Left lung (tissue), 10 donors: ENCODE results near the gene ZNF628. TPM values are rescaled to one million over a fixed set of nuclear protein-coding genes. Genes with fewer than 3 reads are reported as not detected.

Experiments
- ATAC-seq: fragments of 200-7000 bp; cut with Tn5 transposase; one replicate; pipeline ENCODE4 v1.9.1; 2020; ENCODE audit warnings: moderate library complexity
- DNase-seq, 4 donors: peaks; one replicate each; pipeline ENCODE4 v3.0.0-alpha.2; 2013 to 2020
- H3K27ac ChIP-seq, 2 donors: fragments of 200-600 bp; sonication (generic) in 1 of 2; one replicate each; pipeline versions ENCODE4 v1.5.0 to v1.8.0; 2020 to 2021
- H3K27me3 ChIP-seq, 2 donors: fragments of 200-600 bp; sonication (generic) in 1 of 2; one replicate each; pipeline versions ENCODE4 v1.5.0 to v1.8.0; 2020 to 2021
- H3K36me3 ChIP-seq, 2 donors: fragments of 200-600 bp; sonication (generic) in 1 of 2; one replicate each; pipeline versions ENCODE4 v1.5.0 to v1.8.0; 2020 to 2021
- H3K4me1 ChIP-seq, 2 donors: fragments of 200-600 bp; one replicate each; pipeline ENCODE4 v1.8.0; 2021
- H3K4me3 ChIP-seq, 2 donors: fragments of 200-600 bp; sonication (generic) in 1 of 2; one replicate each; pipeline versions ENCODE4 v1.5.0 to v1.8.0; 2020 to 2021; ENCODE audit warnings: mild to moderate bottlenecking in 1 of 2
- H3K9me3 ChIP-seq, 2 donors: fragments of 200-600 bp; sonication (generic) in 1 of 2; one replicate each; pipeline versions ENCODE4 v1.5.0 to v1.8.0; 2020 to 2021
- intact Hi-C, 2 donors: fragments of 100-400 bp; cut with DNase I; formaldehyde crosslinking; loops; one replicate each; pipeline versions ENCODE4 v1.11.2 to v1.14.2; 2022
- polyA plus RNA-seq, 6 donors: library from polyadenylated mRNA; unstranded; fragments of 120-200 nt; gene quantifications; one replicate each; pipeline ENCODE4 v1.2.1, GENCODE V29; 2013; ENCODE audit not compliant: insufficient read length in 6 of 6
- total RNA-seq, 2 donors: library from RNA; stranded (reverse); fragmentation: NEBNext Ultra II Directional; extraction: Animal tissue kit (Norgen Biotek cat#: 25700); gene quantifications; one replicate each; pipeline ENCODE4 v1.2.1, GENCODE V29; 2021
- TF ChIP-seq, protein P1 (sequence below), 2 donors: fragments of 200-600 bp; sonication (generic) in 1 of 2; IDR thresholded peaks; one replicate each; pipeline versions ENCODE4 v1.5.0 to v1.8.0; 2021; ENCODE audit warnings: antibody characterized with exemption in 2 of 2
- donor health status: DM: no; HTN: yes; CAD: no.
- donor health status: DM: no; HTN: no; CAD: no.

The ZNF628 gene
- total and polyA plus RNA-seq, 8 donors = 1.6 to 9.5 (median 3.7) TPM

DNA sequence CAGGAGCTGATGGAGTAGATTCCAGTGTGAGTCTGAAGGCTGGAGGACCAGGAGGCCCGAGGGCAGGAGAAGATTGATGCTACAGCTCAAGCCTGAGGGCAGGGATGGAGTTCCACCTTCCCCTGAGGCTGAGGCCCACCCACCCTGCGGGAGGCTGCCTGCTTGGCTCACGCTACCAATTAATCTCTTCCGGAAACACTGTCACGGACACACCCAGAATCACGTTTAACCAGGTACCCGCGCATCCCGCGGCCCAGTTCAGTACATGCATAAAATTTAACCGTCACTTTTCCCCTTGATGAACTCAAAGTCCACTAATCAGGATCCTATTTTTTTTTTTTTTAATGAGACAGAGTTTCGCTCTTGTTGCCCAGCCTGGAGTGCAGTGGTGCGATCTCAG, 5.2 kb upstream of the ZNF628 start:
- intact Hi-C loops = no loop called here
- no peak for DNase-seq
- H3K36me3 ChIP-seq = no peaks in the 10 kb centered on the region
- H3K27me3 ChIP-seq = no peaks in the 10 kb centered on the region
- TF ChIP-seq, protein P1, sequence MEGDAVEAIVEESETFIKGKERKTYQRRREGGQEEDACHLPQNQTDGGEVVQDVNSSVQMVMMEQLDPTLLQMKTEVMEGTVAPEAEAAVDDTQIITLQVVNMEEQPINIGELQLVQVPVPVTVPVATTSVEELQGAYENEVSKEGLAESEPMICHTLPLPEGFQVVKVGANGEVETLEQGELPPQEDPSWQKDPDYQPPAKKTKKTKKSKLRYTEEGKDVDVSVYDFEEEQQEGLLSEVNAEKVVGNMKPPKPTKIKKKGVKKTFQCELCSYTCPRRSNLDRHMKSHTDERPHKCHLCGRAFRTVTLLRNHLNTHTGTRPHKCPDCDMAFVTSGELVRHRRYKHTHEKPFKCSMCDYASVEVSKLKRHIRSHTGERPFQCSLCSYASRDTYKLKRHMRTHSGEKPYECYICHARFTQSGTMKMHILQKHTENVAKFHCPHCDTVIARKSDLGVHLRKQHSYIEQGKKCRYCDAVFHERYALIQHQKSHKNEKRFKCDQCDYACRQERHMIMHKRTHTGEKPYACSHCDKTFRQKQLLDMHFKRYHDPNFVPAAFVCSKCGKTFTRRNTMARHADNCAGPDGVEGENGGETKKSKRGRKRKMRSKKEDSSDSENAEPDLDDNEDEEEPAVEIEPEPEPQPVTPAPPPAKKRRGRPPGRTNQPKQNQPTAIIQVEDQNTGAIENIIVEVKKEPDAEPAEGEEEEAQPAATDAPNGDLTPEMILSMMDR (IDR thresholded peaks at IDR 0.05) = no peak
- ATAC-seq = no peak
- no peak overlapping the region for H3K4me3 ChIP-seq
- H3K4me1 ChIP-seq = peaks cover 0 to 15% of the 10 kb centered on the region in 2 donors
- no peaks in the 10 kb centered on the region for H3K9me3 ChIP-seq
- H3K27ac ChIP-seq = no peak overlapping the region

DNA sequence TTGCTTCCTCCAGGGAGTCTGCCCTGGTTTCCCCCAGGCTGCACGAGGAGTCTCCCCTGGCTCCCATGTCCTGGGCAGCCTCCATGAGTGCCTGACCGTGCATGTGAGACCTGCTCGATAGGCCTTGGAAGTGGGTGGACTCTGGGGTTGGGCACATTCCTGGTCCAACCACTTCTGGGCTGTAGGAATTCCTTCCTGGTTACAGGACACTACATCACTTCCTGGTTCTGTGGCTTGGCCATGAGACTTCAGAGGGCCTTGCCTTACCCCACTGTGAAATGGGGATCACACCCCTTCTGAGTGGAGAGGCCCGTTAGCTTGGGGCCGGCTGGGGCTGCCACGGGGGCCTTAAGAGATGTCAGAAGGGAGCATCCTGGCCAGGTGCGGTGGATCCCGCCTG, 4.0 kb upstream of the ZNF628 start:
- Histone ChIP-seq H3K27ac (no peak overlapping the region), H3K4me1 (peaks cover 0 to 19% of the 10 kb centered on the region in 2 donors), H3K36me3 (no peaks in the 10 kb centered on the region), H3K4me3 (no peak overlapping the region), H3K27me3 (no peaks in the 10 kb centered on the region), H3K9me3 (no peaks in the 10 kb centered on the region)
- TF ChIP-seq, protein P1 (IDR thresholded peaks at IDR 0.05) = no peak
- intact Hi-C loops = no loop called here
- ATAC-seq (peak; percentile 28), DNase-seq (peak in 1 of 4 donors; percentile 62)

DNA sequence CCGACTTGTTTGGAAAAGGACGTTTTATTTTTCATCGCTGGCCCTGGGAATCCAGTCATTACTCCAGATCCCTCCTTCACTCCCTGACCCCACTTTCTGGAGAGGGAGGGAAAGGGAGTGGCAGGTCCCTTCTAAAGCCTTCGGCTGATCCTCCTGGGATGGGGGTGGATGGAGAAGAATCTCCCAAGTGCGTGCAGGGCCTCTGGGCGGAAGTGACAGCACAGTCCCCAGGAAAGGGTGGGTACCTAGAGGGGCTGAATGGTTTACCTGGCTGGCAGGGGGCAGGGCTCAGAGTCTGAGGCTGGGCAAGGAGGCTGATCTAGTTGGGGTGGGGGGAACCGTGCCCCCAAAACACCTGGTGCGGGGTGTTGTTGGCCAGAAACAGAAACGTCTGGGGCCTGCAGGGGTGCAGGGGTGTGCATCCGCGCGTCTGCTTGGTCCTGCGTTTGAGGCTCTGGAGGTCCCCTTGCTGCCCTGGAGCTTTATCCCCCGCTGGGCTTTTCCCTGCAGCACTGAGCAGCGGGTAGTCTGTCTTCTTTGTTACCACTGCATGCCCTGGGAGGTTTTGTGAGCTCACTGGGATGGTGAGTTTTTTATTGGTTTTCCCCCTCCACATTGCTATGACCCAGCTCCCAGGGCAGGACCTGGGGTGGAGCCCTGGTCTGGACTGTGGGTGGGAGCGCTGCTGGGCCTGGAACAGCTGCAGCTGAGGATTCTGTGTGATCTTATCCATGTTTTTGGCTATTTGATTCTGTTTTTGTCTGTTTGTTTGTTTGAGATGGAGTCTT, 3.0 kb upstream of the ZNF628 start:
- TF ChIP-seq, protein P1 (IDR thresholded peaks at IDR 0.05) = no peak
- no peak overlapping the region for H3K4me3 ChIP-seq
- intact Hi-C loops = no loop called here
- ATAC-seq = no peak
- no peaks in the 10 kb centered on the region for H3K9me3 ChIP-seq
- peak in 1 of 4 donors; percentile 40 for DNase-seq
- no peaks in the 10 kb centered on the region for H3K36me3 ChIP-seq
- H3K4me1 ChIP-seq = peaks cover 4 to 18% of the 10 kb centered on the region in 2 donors
- no peaks in the 10 kb centered on the region for H3K27me3 ChIP-seq
- no peak overlapping the region for H3K27ac ChIP-seq

DNA sequence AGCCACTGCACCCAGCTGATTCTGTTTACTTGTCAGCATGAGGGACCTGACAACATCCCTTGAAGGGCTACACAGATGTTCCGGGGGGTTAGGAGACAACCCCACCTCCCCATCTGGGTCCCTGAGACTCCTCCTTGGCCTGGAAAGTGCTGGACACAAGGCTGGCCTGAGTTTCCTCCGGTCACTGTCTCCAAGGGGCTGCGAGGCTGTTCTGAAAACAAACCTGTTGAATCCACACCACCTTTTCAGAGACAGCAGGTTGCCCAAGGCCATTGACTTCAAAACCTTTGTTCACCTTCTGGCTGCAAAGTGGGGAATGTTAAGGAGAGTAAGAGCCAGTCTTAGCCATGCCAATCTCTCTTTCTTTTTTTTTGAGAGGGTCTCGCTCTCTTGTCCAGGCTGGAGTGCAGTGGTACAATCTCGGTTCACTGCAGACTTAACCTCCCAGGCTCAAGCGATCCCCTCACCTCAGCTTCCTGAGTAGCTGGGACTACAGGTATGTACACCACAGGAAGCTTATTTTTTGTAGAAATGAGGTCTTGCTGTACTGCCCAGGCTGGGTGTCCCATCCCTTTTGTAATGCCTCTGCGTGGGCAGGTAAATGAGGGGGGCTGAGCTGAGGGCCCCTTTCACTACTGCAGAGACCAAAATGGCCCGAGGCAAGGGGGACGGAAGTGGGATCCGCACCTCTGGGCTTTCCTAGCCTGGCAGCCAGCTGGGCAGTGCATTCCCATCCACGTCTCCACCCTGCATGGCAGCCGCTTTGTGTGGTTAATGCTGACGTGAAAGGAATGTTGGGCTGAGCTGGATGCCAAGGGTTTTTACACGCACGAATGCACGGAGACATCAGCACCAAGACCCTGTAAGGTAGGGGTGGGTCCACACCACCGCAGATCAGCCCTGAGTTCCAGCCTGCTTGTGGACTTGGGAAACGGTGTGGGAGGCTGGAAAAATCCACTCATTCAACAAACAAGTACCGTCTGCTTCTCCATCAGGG, 1.9 kb upstream of the ZNF628 start:
- no peak overlapping the region for H3K4me3 ChIP-seq
- no peaks in the 10 kb centered on the region for H3K27me3 ChIP-seq
- intact Hi-C loops = no loop called here
- peaks cover 4 to 18% of the 10 kb centered on the region in 2 donors for H3K4me1 ChIP-seq
- H3K27ac ChIP-seq = no peak overlapping the region
- peak in 1 of 4 donors; percentile 39 for DNase-seq
- no peaks in the 10 kb centered on the region for H3K36me3 ChIP-seq
- TF ChIP-seq, protein P1 (IDR thresholded peaks at IDR 0.05) = no peak
- no peaks in the 10 kb centered on the region for H3K9me3 ChIP-seq
- ATAC-seq = no peak

DNA sequence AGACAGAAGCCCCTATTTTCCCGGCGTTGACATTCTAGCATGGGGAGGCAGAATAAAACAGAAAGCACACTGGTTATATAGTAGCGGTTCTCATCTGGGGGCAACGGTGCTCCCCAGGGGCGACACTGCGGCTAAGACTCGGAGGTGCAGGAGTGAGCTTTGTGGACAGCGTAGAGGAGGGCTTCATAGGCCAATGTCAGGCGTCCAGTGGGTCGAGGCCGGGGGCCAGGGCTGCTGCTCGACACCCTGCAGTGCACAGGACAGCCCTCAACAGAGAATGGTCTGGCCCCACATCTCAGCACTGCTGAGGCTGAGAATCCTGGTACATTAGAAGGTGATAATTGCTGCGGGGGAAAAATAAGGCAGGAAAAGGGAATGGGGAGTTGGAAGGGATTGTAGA, 1.5 kb downstream of the ZNF628 start:
- Histone ChIP-seq H3K9me3 (no peaks in the 10 kb centered on the region), H3K4me3 (peak overlapping the region in 1 of 2 donors; percentile 60), H3K4me1 (peaks cover 4 to 18% of the 10 kb centered on the region in 2 donors), H3K27me3 (no peaks in the 10 kb centered on the region), H3K36me3 (peaks cover 0 to 24% of the 10 kb centered on the region in 2 donors), H3K27ac (no peak overlapping the region)
- intact Hi-C loops = no loop called here
- DNase-seq (peak in 1 of 4 donors; percentile 53), ATAC-seq (no peak)
- TF ChIP-seq, protein P1 (IDR thresholded peaks at IDR 0.05) = no peak
